Measurements from ENCODE around the gene PTPRD. TPM values are rescaled to one million over a fixed set of nuclear protein-coding genes. Genes with fewer than 3 reads are reported as not detected.

Gene PTPRD
- total RNA-seq, 1 donor from 2014 or later: 532 TPM

DNA sequence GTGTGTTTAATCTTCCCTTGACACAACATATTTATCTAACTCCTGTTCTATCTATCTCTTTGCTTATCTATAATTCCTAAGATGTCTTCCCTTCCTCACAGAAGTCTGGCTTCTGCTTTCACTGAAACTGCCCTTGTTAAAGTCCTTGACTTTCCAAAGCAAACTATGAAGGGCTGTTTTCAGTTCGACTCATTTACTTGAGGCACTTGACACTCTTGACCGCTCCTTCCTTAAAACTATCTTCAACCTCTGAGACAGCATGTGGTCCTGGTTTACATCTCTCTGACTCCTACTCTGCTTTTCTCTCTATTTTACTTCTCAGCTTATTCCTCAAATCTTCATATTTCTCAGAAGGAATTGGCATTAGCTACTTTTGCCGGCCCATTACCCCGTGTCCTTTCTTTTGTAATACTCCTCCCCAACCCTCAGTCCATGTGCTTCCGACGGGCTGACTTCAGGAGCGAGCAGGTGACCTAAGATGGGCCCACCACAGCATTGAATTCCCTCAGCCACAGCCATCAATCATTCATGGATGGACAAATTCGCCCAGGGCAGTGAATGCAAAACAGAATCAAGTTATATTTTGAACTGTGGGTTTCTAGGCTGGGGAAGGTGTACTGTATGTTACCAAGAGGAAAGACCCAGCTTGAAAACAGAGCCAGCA is 1089.2 kb downstream of the PTPRD start:
- TF ChIP-seq, protein P1, sequence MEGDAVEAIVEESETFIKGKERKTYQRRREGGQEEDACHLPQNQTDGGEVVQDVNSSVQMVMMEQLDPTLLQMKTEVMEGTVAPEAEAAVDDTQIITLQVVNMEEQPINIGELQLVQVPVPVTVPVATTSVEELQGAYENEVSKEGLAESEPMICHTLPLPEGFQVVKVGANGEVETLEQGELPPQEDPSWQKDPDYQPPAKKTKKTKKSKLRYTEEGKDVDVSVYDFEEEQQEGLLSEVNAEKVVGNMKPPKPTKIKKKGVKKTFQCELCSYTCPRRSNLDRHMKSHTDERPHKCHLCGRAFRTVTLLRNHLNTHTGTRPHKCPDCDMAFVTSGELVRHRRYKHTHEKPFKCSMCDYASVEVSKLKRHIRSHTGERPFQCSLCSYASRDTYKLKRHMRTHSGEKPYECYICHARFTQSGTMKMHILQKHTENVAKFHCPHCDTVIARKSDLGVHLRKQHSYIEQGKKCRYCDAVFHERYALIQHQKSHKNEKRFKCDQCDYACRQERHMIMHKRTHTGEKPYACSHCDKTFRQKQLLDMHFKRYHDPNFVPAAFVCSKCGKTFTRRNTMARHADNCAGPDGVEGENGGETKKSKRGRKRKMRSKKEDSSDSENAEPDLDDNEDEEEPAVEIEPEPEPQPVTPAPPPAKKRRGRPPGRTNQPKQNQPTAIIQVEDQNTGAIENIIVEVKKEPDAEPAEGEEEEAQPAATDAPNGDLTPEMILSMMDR (IDR thresholded peaks at IDR 0.05; ENCODE audit: partially characterized antibody, unreplicated experiment): no peak
- no peaks in the 10 kb centered on the region for H3K36me3 Mint-ChIP-seq (ENCODE audit: unreplicated experiment)
- no peaks in the 10 kb centered on the region for H3K4me1 Mint-ChIP-seq (ENCODE audit: low read depth, unreplicated experiment)
- DNase-seq: no peak
- H3K9me3 Mint-ChIP-seq (ENCODE audit: unreplicated experiment): no peaks in the 10 kb centered on the region
- H3K4me3 Mint-ChIP-seq (ENCODE audit: unreplicated experiment): no peak overlapping the region
- no peak overlapping the region for H3K27ac Mint-ChIP-seq (ENCODE audit: unreplicated experiment)
- no peaks in the 10 kb centered on the region for H3K27me3 Mint-ChIP-seq (ENCODE audit: unreplicated experiment)

DNA sequence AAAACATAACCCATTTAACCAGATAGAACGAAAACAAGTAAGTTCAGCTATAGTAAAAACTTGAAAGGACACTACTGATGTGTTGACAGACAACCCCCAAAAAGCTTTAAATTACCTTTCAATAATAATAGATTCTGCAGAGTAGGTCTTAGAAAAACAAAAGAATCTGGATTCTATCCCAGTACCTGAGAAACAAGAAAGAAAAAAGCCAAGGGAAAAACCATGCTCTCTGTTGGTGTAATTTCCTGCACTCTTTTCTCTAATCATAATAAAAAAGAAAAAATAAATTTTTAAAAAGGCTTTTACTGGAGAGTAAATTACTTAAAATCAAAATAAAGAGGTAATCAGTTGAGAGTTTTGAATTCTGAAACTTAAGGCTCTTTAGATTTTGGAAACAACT is 1090.4 kb downstream of the PTPRD start:
- Mint-ChIP-seq H3K36me3 (ENCODE audit: unreplicated experiment) (no peaks in the 10 kb centered on the region), H3K4me1 (ENCODE audit: low read depth, unreplicated experiment) (no peaks in the 10 kb centered on the region), H3K9me3 (ENCODE audit: unreplicated experiment) (no peaks in the 10 kb centered on the region), H3K4me3 (ENCODE audit: unreplicated experiment) (no peak overlapping the region), H3K27me3 (ENCODE audit: unreplicated experiment) (no peaks in the 10 kb centered on the region), H3K27ac (ENCODE audit: unreplicated experiment) (no peak overlapping the region)
- DNase-seq: no peak
- TF ChIP-seq, protein P1 (IDR thresholded peaks at IDR 0.05; ENCODE audit: partially characterized antibody, unreplicated experiment): no peak

DNA sequence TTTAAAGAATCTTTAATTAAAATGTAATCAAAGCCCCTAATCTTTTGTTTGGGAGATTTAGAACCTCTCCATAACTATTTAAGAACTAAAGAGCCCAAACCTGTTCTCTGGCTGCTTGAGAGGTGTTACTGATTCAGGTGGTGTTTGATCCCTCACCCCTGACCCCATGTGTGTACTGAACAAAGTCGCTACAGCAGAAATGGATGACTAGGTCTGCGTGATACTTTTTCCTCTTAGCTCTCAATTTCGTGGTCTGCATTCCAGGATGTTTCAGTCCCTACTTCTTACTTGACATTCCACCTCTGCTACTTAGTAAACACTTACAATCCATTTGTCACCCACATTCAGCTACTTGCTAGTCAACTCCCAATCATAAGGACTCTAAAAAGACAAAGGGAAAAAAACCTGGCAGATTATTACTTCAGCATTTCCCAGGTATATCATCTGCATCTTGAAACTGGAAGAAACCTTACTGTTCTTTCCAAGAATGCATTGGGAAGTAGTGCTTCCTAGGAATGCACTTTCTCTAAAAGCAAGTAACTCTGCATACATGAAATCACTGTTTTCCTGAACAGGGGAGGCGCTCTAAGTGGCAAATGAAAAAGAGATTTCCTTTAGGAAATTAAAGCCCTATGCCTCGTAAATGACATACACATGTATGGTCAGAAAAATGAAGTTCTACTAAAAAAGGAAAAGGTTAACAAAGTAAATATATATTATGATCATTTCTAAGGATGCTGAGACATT is 1091.6 kb downstream of the PTPRD start:
- no peak for DNase-seq

DNA sequence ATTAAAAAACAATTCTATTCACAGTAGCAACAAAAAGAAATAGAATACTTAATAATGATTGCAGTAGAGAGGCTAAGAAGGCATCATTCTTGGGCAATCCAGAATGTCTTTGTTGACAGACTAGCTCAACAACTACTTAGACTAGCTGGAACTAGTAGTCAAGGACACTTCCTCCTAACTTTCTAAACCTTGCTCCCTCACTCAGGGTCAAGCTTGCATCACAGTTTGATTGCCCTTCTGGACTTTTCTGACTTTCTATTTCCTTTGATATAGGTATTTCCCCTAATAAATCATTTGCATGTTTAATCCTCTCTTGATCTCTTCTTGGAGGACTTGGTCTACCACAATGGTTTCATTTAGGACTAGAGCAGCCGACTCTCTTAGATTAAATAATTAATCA is 1107.9 kb downstream of the PTPRD start:
- H3K27ac Mint-ChIP-seq (ENCODE audit: unreplicated experiment): no peak overlapping the region
- no peaks in the 10 kb centered on the region for H3K36me3 Mint-ChIP-seq (ENCODE audit: unreplicated experiment)
- no peaks in the 10 kb centered on the region for H3K27me3 Mint-ChIP-seq (ENCODE audit: unreplicated experiment)
- no peaks in the 10 kb centered on the region for H3K9me3 Mint-ChIP-seq (ENCODE audit: unreplicated experiment)
- TF ChIP-seq, protein P1 (IDR thresholded peaks at IDR 0.05; ENCODE audit: partially characterized antibody, unreplicated experiment): no peak
- no peak for DNase-seq
- no peak overlapping the region for H3K4me3 Mint-ChIP-seq (ENCODE audit: unreplicated experiment)
- no peaks in the 10 kb centered on the region for H3K4me1 Mint-ChIP-seq (ENCODE audit: low read depth, unreplicated experiment)

More for the DNA sequence above, 1091.6 kb downstream of the PTPRD start:
- TF ChIP-seq, protein P1 (IDR thresholded peaks at IDR 0.05; ENCODE audit: partially characterized antibody, unreplicated experiment): no peak
- Mint-ChIP-seq H3K27ac (ENCODE audit: unreplicated experiment) (no peak overlapping the region), H3K9me3 (ENCODE audit: unreplicated experiment) (no peaks in the 10 kb centered on the region), H3K4me3 (ENCODE audit: unreplicated experiment) (no peak overlapping the region), H3K36me3 (ENCODE audit: unreplicated experiment) (no peaks in the 10 kb centered on the region), H3K27me3 (ENCODE audit: unreplicated experiment) (no peaks in the 10 kb centered on the region), H3K4me1 (ENCODE audit: low read depth, unreplicated experiment) (no peaks in the 10 kb centered on the region)

DNA sequence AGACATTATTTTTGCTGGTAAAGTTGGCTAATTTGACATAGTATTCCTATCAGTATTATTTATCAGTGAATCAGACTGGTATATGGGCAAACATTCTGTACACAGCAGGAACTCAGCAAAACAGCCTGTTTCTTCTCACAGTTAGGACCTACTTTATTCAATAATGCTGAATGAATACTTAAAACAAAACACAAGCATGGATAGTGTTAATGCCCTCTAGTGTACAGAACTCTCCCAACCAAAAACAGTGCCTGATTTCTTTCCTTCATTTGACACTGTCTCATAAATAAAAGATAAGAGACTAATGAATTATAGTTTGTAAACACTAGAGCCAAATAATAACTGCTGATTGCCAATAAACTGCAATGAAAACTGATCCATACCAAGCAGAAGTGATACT is 1113.3 kb downstream of the PTPRD start:
- Mint-ChIP-seq H3K27me3 (ENCODE audit: unreplicated experiment) (no peaks in the 10 kb centered on the region), H3K36me3 (ENCODE audit: unreplicated experiment) (peaks cover 5% of the 10 kb centered on the region), H3K9me3 (ENCODE audit: unreplicated experiment) (peaks cover 3% of the 10 kb centered on the region), H3K4me1 (ENCODE audit: low read depth, unreplicated experiment) (no peaks in the 10 kb centered on the region), H3K4me3 (ENCODE audit: unreplicated experiment) (no peak overlapping the region), H3K27ac (ENCODE audit: unreplicated experiment) (no peak overlapping the region)
- TF ChIP-seq, protein P1 (IDR thresholded peaks at IDR 0.05; ENCODE audit: partially characterized antibody, unreplicated experiment): no peak
- DNase-seq: no peak
